Thoracic aorta (tissue), 2 donors: ENCODE data around the gene TMEM145. TPM values are rescaled to one million over a fixed set of nuclear protein-coding genes. Genes with fewer than 3 reads are reported as not detected.

ENCODE experiments used
- ATAC-seq: fragments of 150-250 bp; one replicate; pipeline ENCODE4 v1.8.0; 2017; ENCODE audit warnings: low read depth; ENCODE audit not compliant: insufficient number of reproducible peaks, low FRiP score
- DNase-seq: peaks from one replicate; pipeline ENCODE4 v3.0.0-alpha.2; 2020; ENCODE audit warnings: low spot score
- H3K27ac ChIP-seq, 2 donors: fragments of 200-600 bp; sonication (generic); 1 replicate in 1 of 2; 2 replicates in 1 of 2; pipeline ENCODE4 v1.5.1; 2016; ENCODE audit warnings: mild to moderate bottlenecking in 2 of 2, moderate library complexity in 2 of 2
- H3K27me3 ChIP-seq: fragments of 200-600 bp; sonication (generic); replicated peaks from 2 replicates; pipeline ENCODE4 v1.6.0; 2016; ENCODE audit warnings: mild to moderate bottlenecking; ENCODE audit not compliant: insufficient read depth
- H3K36me3 ChIP-seq: fragments of 200-600 bp; sonication (generic); one replicate; pipeline ENCODE4 v1.5.1; 2016
- H3K4me1 ChIP-seq, 2 donors: fragments of 200-600 bp; sonication (generic); 1 replicate in 1 of 2; 2 replicates in 1 of 2; pipeline versions ENCODE4 v1.5.1 to v1.6.0; 2016; ENCODE audit warnings: low read depth in 2 of 2, mild to moderate bottlenecking in 1 of 2; ENCODE audit not compliant: control insufficient read depth in 1 of 2
- H3K4me3 ChIP-seq: fragments of 200-600 bp; sonication (generic); 2 replicates; pipeline ENCODE4 v1.5.1; 2016; ENCODE audit warnings: mild to moderate bottlenecking
- H3K9me3 ChIP-seq: fragments of 200-600 bp; sonication (generic); 2 replicates; pipeline ENCODE4 v1.5.1; 2016
- CTCF ChIP-seq: fragments of 200-600 bp; sonication (generic); IDR thresholded peaks from one replicate; pipeline ENCODE4 v1.5.1; 2019; ENCODE audit warnings: antibody characterized with exemption
- total RNA-seq, 2 donors: library from RNA; depleted of rRNA; stranded (reverse); fragments of >200 nt; gene quantifications; one replicate each; pipeline versions ENCODE4 v1.1.0 to v1.2.3, GENCODE V29; 2016

The TMEM145 gene
- total RNA-seq, 2 donors from 2014 or later = not detected

- peaks cover 20% of the 10 kb centered on the region for H3K36me3 ChIP-seq
- TF ChIP-seq CTCF = no peak
- no peaks in the 10 kb centered on the region for H3K9me3 ChIP-seq
- H3K27ac ChIP-seq = peak overlapping the region in 1 of 2 donors; percentile 72
- peak; percentile 6 for ATAC-seq
- no peaks in the 10 kb centered on the region for H3K27me3 ChIP-seq
- DNase-seq = no peak
- peaks cover 36 to 56% of the 10 kb centered on the region in 2 donors for H3K4me1 ChIP-seq
- peak overlapping the region; percentile 70 for H3K4me3 ChIP-seq
These were observed 29.0 kb upstream of the TMEM145 start for GRCh38 chr19:42284066-42284501.

- H3K36me3 ChIP-seq = peaks cover 27% of the 10 kb centered on the region
- DNase-seq = no peak
- peak overlapping the region; percentile 74 for H3K4me3 ChIP-seq
- peaks cover 31 to 49% of the 10 kb centered on the region in 2 donors for H3K4me1 ChIP-seq
- no peak for ATAC-seq
- H3K27ac ChIP-seq = peak overlapping the region; percentile 57 to 73
- no peaks in the 10 kb centered on the region for H3K27me3 ChIP-seq
- TF ChIP-seq CTCF = no peak
- H3K9me3 ChIP-seq = no peaks in the 10 kb centered on the region
These were observed 28.3 kb upstream of the TMEM145 start for GRCh38 chr19:42284591-42285341.

- no peaks in the 10 kb centered on the region for H3K9me3 ChIP-seq
- no peak for TF ChIP-seq CTCF
- H3K4me3 ChIP-seq = peak overlapping the region; percentile 74
- peaks cover 31 to 49% of the 10 kb centered on the region in 2 donors for H3K4me1 ChIP-seq
- H3K27me3 ChIP-seq = no peaks in the 10 kb centered on the region
- H3K27ac ChIP-seq = peak overlapping the region; percentile 57 to 73
- no peak for ATAC-seq
- peaks cover 34% of the 10 kb centered on the region for H3K36me3 ChIP-seq
- no peak for DNase-seq
These were observed 27.6 kb upstream of the TMEM145 start for GRCh38 chr19:42285541-42285941.

GRCh38 chr19:42285988-42286348 lies 27.1 kb upstream of the TMEM145 start:
- Histone ChIP-seq H3K36me3 (peaks cover 39% of the 10 kb centered on the region), H3K4me3 (peak overlapping the region; percentile 74), H3K27ac (peak overlapping the region; percentile 57 to 73), H3K27me3 (no peaks in the 10 kb centered on the region), H3K4me1 (peaks cover 31 to 49% of the 10 kb centered on the region in 2 donors), H3K9me3 (no peaks in the 10 kb centered on the region)
- no peak for DNase-seq
- TF ChIP-seq CTCF = no peak
- no peak for ATAC-seq

GRCh38 chr19:42286349-42287016 lies 26.6 kb upstream of the TMEM145 start:
- ATAC-seq (no peak), DNase-seq (no peak)
- Histone ChIP-seq H3K36me3 (peaks cover 44% of the 10 kb centered on the region), H3K4me3 (peak overlapping the region; percentile 74), H3K9me3 (no peaks in the 10 kb centered on the region), H3K4me1 (peaks cover 27 to 45% of the 10 kb centered on the region in 2 donors), H3K27me3 (no peaks in the 10 kb centered on the region), H3K27ac (peak overlapping the region; percentile 57 to 73)
- TF ChIP-seq CTCF = no peak
